B cell (primary cell): Measurements from ENCODE around the gene GABRQ.

Experiments used
- CTCF ChIP-seq: fragments of 200-600 bp; IDR thresholded peaks from one replicate; pipeline ENCODE4 v1.8.0; 2022; ENCODE audit warnings: antibody characterized with exemption, mild to moderate bottlenecking
- EZH2 ChIP-seq: IDR thresholded peaks from 2 replicates; pipeline ENCODE4 v1.6.1; 2012; ENCODE audit warnings: borderline replicate concordance, low read depth, mild to moderate bottlenecking, moderate library complexity, low read length; ENCODE audit not compliant: insufficient read depth, poor library complexity, severe bottlenecking

DNA sequence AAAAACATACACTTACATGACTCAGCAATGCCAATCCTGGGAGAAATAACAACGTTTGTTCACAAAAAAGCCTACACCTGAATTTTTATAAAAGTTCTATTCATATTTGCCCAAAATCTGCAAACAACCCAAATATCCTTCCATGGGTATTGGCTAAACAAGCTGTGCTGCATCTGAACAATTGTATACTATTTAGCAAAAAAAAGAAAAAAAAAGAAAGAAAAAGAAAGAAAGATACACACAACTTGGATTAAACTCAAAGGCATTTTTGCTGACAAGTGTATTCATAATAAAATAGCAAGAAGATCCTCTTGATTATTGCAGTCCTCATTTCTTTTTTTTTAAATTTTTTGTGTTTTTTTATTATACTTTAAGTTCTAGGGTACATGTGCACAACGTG, 36.4 kb downstream of the GABRQ start:
- no peak for TF ChIP-seq EZH2
- TF ChIP-seq CTCF: no peak
